Colonic mucosa (tissue), 4 donors: ENCODE results near the gene HK3. TPM values are rescaled to one million over a fixed set of nuclear protein-coding genes. Genes with fewer than 3 reads are reported as not detected.
"Not testable (repeated sequence)": the region's sequence is repeated elsewhere in the genome, so short reads cannot be mapped to it uniquely, and the experiment has no call there.

Source experiments
- DNase-seq: peaks from one replicate; pipeline ENCODE4 v3.0.0-alpha.2; 2020
- H3K27ac ChIP-seq: fragments of 200-600 bp; one replicate; pipeline ENCODE4 v1.8.0; 2021
- H3K27me3 ChIP-seq: fragments of 200-600 bp; one replicate; pipeline ENCODE4 v1.8.0; 2021
- H3K36me3 ChIP-seq: fragments of 200-600 bp; one replicate; pipeline ENCODE4 v1.8.0; 2021
- H3K4me1 ChIP-seq: fragments of 200-600 bp; one replicate; pipeline ENCODE4 v1.8.0; 2021; ENCODE audit warnings: mild to moderate bottlenecking
- H3K4me3 ChIP-seq: fragments of 200-600 bp; one replicate; pipeline ENCODE4 v1.8.0; 2021
- H3K9ac ChIP-seq, 2 donors: one replicate each; pipeline ENCODE4 v1.7.0; 2013; ENCODE audit warnings: control low read depth in 2 of 2, low read depth in 2 of 2, low read length in 2 of 2
- H3K9me3 ChIP-seq: fragments of 200-600 bp; one replicate; pipeline ENCODE4 v1.8.0; 2021
- CTCF ChIP-seq: fragments of 200-600 bp; IDR thresholded peaks from one replicate; pipeline ENCODE4 v1.8.0; 2022; ENCODE audit warnings: antibody characterized with exemption, mild to moderate bottlenecking
- intact Hi-C: fragments of 100-400 bp; cut with DNase I; formaldehyde crosslinking; loops from one replicate; pipeline ENCODE4 v1.14.1; 2022
- total RNA-seq, 2 donors: library from RNA; stranded (reverse); fragmentation: NEBNext Ultra II Directional in 1 of 2; extraction: Animal tissue kit (Norgen Biotek cat#: 25700) in 1 of 2; gene quantifications; one replicate each; pipeline ENCODE4 v1.2.1, GENCODE V29; 2021
- donor health status: healthy.
- donor health status: DM: no; HTN: no; CAD: no.
- donor health status: DM: no; HTN: no; CAD: no.

Gene HK3
- total RNA-seq, 2 donors from 2014 or later = 1.6 to 3.0 TPM

GRCh38 chr5:176874198-176874780 lies 24.9 kb downstream of the HK3 start:
- no peaks in the 10 kb centered on the region for H3K4me1 ChIP-seq
- DNase-seq = no peak
- intact Hi-C loops = no loop called here
- peaks cover 4% of the 10 kb centered on the region for H3K27me3 ChIP-seq
- H3K36me3 ChIP-seq = no peaks in the 10 kb centered on the region
- H3K9me3 ChIP-seq = no peaks in the 10 kb centered on the region
- H3K9ac ChIP-seq = no peak overlapping the region
- no peak overlapping the region for H3K4me3 ChIP-seq
- no peak for TF ChIP-seq CTCF
- no peak overlapping the region for H3K27ac ChIP-seq

DNA sequence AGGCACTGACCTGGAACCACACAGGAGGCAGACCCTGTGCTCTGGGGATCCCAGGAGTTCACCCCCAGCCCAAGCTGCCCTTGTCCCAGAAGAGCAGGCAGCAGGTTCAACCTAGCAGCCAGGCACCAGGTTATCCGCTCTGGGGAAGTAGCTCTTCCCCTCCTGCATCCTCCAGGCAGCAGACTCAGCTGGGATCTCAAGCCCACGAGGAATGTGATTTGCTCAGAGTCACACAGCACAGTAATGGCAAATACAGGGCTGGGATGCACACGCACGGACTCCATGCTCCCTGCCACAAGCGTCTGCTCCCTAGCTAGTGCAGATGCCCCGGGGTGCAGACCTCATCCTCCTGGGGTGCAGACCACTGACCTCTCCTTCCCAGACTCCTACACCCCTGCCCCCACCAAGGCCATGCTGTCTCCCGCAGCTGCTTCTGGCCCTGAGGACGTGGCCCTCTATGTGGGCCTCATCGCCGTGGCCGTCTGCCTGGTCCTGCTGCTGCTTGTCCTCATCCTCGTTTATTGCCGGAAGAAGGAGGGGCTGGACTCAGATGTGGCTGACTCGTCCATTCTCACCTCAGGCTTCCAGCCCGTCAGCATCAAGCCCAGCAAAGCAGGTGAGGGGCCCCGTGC lies 25.5 kb downstream of the HK3 start:
- Histone ChIP-seq H3K4me1 (no peaks in the 10 kb centered on the region), H3K9ac (no peak overlapping the region), H3K9me3 (no peaks in the 10 kb centered on the region), H3K4me3 (no peak overlapping the region), H3K27me3 (peaks cover 4% of the 10 kb centered on the region), H3K27ac (no peak overlapping the region), H3K36me3 (no peaks in the 10 kb centered on the region)
- intact Hi-C loops = no loop called here
- no peak for TF ChIP-seq CTCF
- DNase-seq = no peak

- H3K4me1 ChIP-seq, H3K36me3 ChIP-seq, H3K9me3 ChIP-seq, DNase-seq, H3K4me3 ChIP-seq, H3K27ac ChIP-seq, H3K27me3 ChIP-seq, intact Hi-C loops, H3K9ac ChIP-seq: not testable (repeated sequence)
Observed at GRCh38 chr5:176873011-176873410, 26.1 kb downstream of the HK3 start.

GRCh38 chr5:176872586-176872985 lies 26.6 kb downstream of the HK3 start:
- H3K27me3 ChIP-seq, intact Hi-C loops, H3K9ac ChIP-seq, H3K9me3 ChIP-seq, H3K27ac ChIP-seq, DNase-seq, H3K4me1 ChIP-seq, H3K36me3 ChIP-seq, H3K4me3 ChIP-seq: not testable (repeated sequence)

GRCh38 chr5:176870644-176871043 lies 28.5 kb downstream of the HK3 start:
- DNase-seq, intact Hi-C loops, H3K4me1 ChIP-seq, H3K4me3 ChIP-seq, H3K9ac ChIP-seq, H3K27me3 ChIP-seq, H3K9me3 ChIP-seq, H3K27ac ChIP-seq, H3K36me3 ChIP-seq: not testable (repeated sequence)

- peak; percentile 24 for DNase-seq
- Histone ChIP-seq H3K27ac (no peak overlapping the region), H3K4me3 (no peak overlapping the region), H3K4me1 (no peaks in the 10 kb centered on the region), H3K9me3 (no peaks in the 10 kb centered on the region), H3K27me3 (no peaks in the 10 kb centered on the region), H3K36me3 (no peaks in the 10 kb centered on the region), H3K9ac (no peak overlapping the region)
- intact Hi-C loops = no loop called here
- no peak for TF ChIP-seq CTCF
Observed at GRCh38 chr5:176870110-176870591, 29.0 kb downstream of the HK3 start.

GRCh38 chr5:176869501-176870109 lies 29.5 kb downstream of the HK3 start:
- H3K27ac ChIP-seq = no peak overlapping the region
- no peak overlapping the region for H3K4me3 ChIP-seq
- H3K9ac ChIP-seq = no peak overlapping the region
- H3K36me3 ChIP-seq = no peaks in the 10 kb centered on the region
- no peak for DNase-seq
- TF ChIP-seq CTCF = no peak
- H3K9me3 ChIP-seq = no peaks in the 10 kb centered on the region
- H3K27me3 ChIP-seq = no peaks in the 10 kb centered on the region
- no peaks in the 10 kb centered on the region for H3K4me1 ChIP-seq
- intact Hi-C loops = no loop called here
